Central memory CD8-positive, alpha-beta T cell (primary cell): ENCODE measurements around the gene RGS11.

Source experiments
- ATAC-seq: fragments of 150-1000 bp; cut with Tn5 transposase; replicated peaks from 2 replicates; pipeline ENCODE4 v1.10.0; 2022; ENCODE audit warnings: mild to moderate bottlenecking, moderate FRiP score, moderate number of reproducible peaks; ENCODE audit not compliant: poor library complexity, severe bottlenecking; ENCODE audit errors: extremely low read depth
- DNase-seq, 2 donors: peaks; one replicate each; pipeline ENCODE4 v3.0.0; 2021; ENCODE audit warnings: low spot score in 2 of 2
- H3K27ac Mint-ChIP-seq: one replicate; pipeline ENCODE4 v1.8.0; 2022; ENCODE audit warnings: low read depth, mild to moderate bottlenecking, moderate library complexity, mixed read lengths
- H3K27me3 Mint-ChIP-seq: one replicate; pipeline ENCODE4 v1.8.0; 2022; ENCODE audit warnings: mixed read lengths
- H3K36me3 Mint-ChIP-seq: one replicate; pipeline ENCODE4 v1.8.0; 2022; ENCODE audit warnings: mild to moderate bottlenecking, moderate library complexity, mixed read lengths; ENCODE audit not compliant: insufficient read depth
- H3K4me1 Mint-ChIP-seq: one replicate; pipeline ENCODE4 v1.8.0; 2022; ENCODE audit warnings: mixed read lengths
- H3K4me3 Mint-ChIP-seq: one replicate; pipeline ENCODE4 v1.8.0; 2022; ENCODE audit warnings: mild to moderate bottlenecking, moderate library complexity, mixed read lengths
- H3K9me3 Mint-ChIP-seq: one replicate; pipeline ENCODE4 v1.8.0; 2022; ENCODE audit warnings: mixed read lengths

The RGS11 gene

GRCh38 chr16:281660-282255 lies 6.0 kb upstream of the RGS11 start:
- no peak for ATAC-seq
- no peak for DNase-seq
- Mint-ChIP-seq H3K4me1 (peaks cover 6% of the 10 kb centered on the region), H3K27me3 (peaks cover 9% of the 10 kb centered on the region), H3K9me3 (no peaks in the 10 kb centered on the region), H3K4me3 (no peak overlapping the region), H3K36me3 (peaks cover 7% of the 10 kb centered on the region), H3K27ac (no peak overlapping the region)

GRCh38 chr16:280991-281659 lies 5.4 kb upstream of the RGS11 start:
- DNase-seq = no peak
- Mint-ChIP-seq H3K27ac (no peak overlapping the region), H3K4me1 (peaks cover 6% of the 10 kb centered on the region), H3K27me3 (peaks cover 9% of the 10 kb centered on the region), H3K9me3 (no peaks in the 10 kb centered on the region), H3K4me3 (no peak overlapping the region), H3K36me3 (peaks cover 7% of the 10 kb centered on the region)
- ATAC-seq = no peak

GRCh38 chr16:280552-280951 lies 4.8 kb upstream of the RGS11 start, which contains the start of gene ARHGDIG:
Gene ARHGDIG (plus strand): TSS chr16:280591. CDS start chr16:280681, 90 bp downstream.
- H3K27ac Mint-ChIP-seq = no peak within 1 kb of the TSS
- DNase-seq (no peak), ATAC-seq (no peak)
- no peaks in the 10 kb centered on the region for H3K9me3 Mint-ChIP-seq
- peaks cover 6% of the 10 kb centered on the region for H3K4me1 Mint-ChIP-seq
- no peak within 1 kb of the TSS for H3K4me3 Mint-ChIP-seq
- peaks cover 6% of the 10 kb centered on the region for H3K36me3 Mint-ChIP-seq
- H3K27me3 Mint-ChIP-seq = peaks cover 9% of the 10 kb centered on the region

DNA sequence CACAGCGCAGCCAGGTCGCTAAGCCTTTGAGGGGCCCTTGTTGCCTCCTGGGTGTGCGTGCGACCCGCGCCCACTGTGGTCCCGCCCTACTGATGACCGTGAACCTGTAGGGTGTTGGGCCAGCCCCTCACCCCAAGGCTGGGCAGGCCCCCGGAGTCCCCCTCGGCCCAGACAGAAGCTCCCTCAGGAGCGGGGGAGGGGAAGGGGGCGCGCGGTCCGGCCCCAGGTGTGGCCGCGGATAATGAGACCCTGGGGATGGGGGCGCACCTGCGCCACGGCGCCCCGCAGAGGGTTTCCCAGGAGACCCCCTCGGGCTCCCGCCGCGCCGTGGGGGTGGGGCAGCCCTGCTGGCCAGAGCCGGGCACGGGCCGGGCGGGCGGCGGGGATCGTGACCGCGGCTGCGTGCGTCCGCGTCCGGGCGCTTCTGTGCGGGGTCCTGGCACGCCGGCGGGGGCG lies 4.3 kb upstream of the RGS11 start:
- H3K27ac Mint-ChIP-seq = no peak overlapping the region
- H3K4me1 Mint-ChIP-seq = peaks cover 6% of the 10 kb centered on the region
- peaks cover 6% of the 10 kb centered on the region for H3K36me3 Mint-ChIP-seq
- no peak overlapping the region for H3K4me3 Mint-ChIP-seq
- H3K9me3 Mint-ChIP-seq = no peaks in the 10 kb centered on the region
- DNase-seq = no peak
- ATAC-seq = no peak
- H3K27me3 Mint-ChIP-seq = peaks cover 9% of the 10 kb centered on the region

- no peaks in the 10 kb centered on the region for H3K9me3 Mint-ChIP-seq
- H3K4me3 Mint-ChIP-seq = no peak overlapping the region
- H3K36me3 Mint-ChIP-seq = peaks cover 6% of the 10 kb centered on the region
- H3K4me1 Mint-ChIP-seq = peaks cover 6% of the 10 kb centered on the region
- H3K27me3 Mint-ChIP-seq = peaks cover 9% of the 10 kb centered on the region
- DNase-seq (no peak), ATAC-seq (no peak)
- no peak overlapping the region for H3K27ac Mint-ChIP-seq
Measured at GRCh38 chr16:279531-279930, 3.8 kb upstream of the RGS11 start.

- Mint-ChIP-seq H3K36me3 (peaks cover 6% of the 10 kb centered on the region), H3K9me3 (no peaks in the 10 kb centered on the region), H3K4me3 (no peak overlapping the region), H3K4me1 (peaks cover 6% of the 10 kb centered on the region), H3K27ac (no peak overlapping the region), H3K27me3 (peaks cover 9% of the 10 kb centered on the region)
- DNase-seq (peak in 1 of 2 donors; percentile 25), ATAC-seq (peak; percentile 81)
Measured at GRCh38 chr16:278863-279366, 3.2 kb upstream of the RGS11 start.

GRCh38 chr16:276426-277077 lies 808 bp upstream of the RGS11 start:
- H3K4me1 Mint-ChIP-seq = peaks cover 6% of the 10 kb centered on the region
- H3K9me3 Mint-ChIP-seq = no peaks in the 10 kb centered on the region
- H3K27me3 Mint-ChIP-seq = peaks cover 5% of the 10 kb centered on the region
- peaks cover 4% of the 10 kb centered on the region for H3K36me3 Mint-ChIP-seq
- peak overlapping the region; percentile 48 for H3K4me3 Mint-ChIP-seq
- ATAC-seq (no peak), DNase-seq (no peak)
- no peak overlapping the region for H3K27ac Mint-ChIP-seq

DNA sequence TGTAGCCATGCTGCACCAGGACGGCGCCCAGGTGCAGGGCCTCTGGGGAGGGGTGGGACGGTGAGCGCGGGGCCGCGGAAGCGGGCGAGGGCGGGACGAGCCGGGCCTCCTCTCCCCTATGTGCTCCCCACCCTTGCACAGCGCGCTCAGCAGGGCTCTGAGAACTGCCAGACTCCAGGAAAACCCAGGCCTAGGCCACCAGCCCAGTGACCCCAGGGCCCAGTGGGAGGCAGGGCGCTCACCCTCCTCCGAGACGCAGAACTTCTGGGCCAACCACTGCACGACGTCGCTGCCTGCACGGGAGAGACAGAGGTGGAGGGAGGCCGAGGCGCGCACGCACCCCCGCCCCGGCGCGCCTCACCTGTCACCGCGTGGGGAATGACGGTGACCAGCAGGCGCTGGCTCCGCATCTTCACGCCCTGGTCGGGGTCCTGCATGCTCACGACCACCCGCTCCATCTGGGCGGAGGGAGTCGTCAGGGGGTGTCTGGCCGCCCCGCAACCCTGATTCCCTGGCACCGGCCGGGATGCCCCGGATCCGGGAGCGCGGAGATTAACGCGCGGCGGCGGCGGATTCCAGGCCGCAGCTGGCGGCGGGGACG lies 603 bp downstream of the RGS11 start:
- Mint-ChIP-seq H3K4me3 (peak overlapping the region; percentile 51), H3K9me3 (no peaks in the 10 kb centered on the region), H3K4me1 (peaks cover 6% of the 10 kb centered on the region), H3K27me3 (no peaks in the 10 kb centered on the region), H3K27ac (no peak overlapping the region), H3K36me3 (peaks cover 2% of the 10 kb centered on the region)
- DNase-seq (no peak), ATAC-seq (no peak)

GRCh38 chr16:273547-274421 lies 2.0 kb downstream of the RGS11 start:
- ATAC-seq = no peak
- Mint-ChIP-seq H3K4me1 (no peaks in the 10 kb centered on the region), H3K4me3 (no peak overlapping the region), H3K36me3 (peaks cover 3% of the 10 kb centered on the region), H3K9me3 (no peaks in the 10 kb centered on the region), H3K27ac (no peak overlapping the region), H3K27me3 (no peaks in the 10 kb centered on the region)
- no peak for DNase-seq

GRCh38 chr16:272633-273546 lies 2.9 kb downstream of the RGS11 start:
- Mint-ChIP-seq H3K27me3 (no peaks in the 10 kb centered on the region), H3K27ac (no peak overlapping the region), H3K36me3 (peaks cover 3% of the 10 kb centered on the region), H3K4me3 (no peak overlapping the region), H3K9me3 (no peaks in the 10 kb centered on the region), H3K4me1 (no peaks in the 10 kb centered on the region)
- ATAC-seq = no peak
- DNase-seq = no peak
